Measurements from ENCODE around the gene SRPK3. TPM values are rescaled to one million over a fixed set of nuclear protein-coding genes. Genes with fewer than 3 reads are reported as not detected.

Gene SRPK3
- total RNA-seq, 1 donor from 2014 or later = not detected

DNA sequence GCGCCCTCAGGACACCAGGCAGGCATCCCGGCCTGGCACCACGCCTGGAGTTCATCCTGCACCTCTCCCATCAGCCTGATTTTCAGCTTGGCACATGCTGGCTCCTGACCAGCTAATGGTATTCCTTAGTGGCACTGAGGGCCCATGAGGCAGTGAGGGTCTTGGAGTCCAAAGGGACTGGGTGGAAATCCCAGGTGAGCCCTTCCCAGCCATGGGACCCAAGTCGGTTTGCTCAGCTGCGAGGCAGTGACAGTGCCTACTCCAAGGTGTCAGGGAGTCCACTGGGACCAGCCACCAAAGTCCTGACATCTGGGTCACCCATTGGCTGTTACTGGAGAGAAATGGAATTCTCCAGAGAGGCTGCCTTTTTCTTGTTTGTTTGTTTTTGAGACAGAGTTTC is 18.5 kb downstream of the SRPK3 start:
- Mint-ChIP-seq H3K27ac (no peak overlapping the region), H3K27me3 (no peaks in the 10 kb centered on the region), H3K36me3 (no peaks in the 10 kb centered on the region), H3K4me1 (ENCODE audit: unreplicated experiment) (peaks cover 4% of the 10 kb centered on the region), H3K4me3 (no peak overlapping the region), H3K9me3 (no peaks in the 10 kb centered on the region)
- TF ChIP-seq, protein P1, sequence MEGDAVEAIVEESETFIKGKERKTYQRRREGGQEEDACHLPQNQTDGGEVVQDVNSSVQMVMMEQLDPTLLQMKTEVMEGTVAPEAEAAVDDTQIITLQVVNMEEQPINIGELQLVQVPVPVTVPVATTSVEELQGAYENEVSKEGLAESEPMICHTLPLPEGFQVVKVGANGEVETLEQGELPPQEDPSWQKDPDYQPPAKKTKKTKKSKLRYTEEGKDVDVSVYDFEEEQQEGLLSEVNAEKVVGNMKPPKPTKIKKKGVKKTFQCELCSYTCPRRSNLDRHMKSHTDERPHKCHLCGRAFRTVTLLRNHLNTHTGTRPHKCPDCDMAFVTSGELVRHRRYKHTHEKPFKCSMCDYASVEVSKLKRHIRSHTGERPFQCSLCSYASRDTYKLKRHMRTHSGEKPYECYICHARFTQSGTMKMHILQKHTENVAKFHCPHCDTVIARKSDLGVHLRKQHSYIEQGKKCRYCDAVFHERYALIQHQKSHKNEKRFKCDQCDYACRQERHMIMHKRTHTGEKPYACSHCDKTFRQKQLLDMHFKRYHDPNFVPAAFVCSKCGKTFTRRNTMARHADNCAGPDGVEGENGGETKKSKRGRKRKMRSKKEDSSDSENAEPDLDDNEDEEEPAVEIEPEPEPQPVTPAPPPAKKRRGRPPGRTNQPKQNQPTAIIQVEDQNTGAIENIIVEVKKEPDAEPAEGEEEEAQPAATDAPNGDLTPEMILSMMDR (conservative IDR thresholded peaks at IDR 0.05) = no peak
- no peak for DNase-seq (ENCODE audit: extremely low spot score, unreplicated experiment)

DNA sequence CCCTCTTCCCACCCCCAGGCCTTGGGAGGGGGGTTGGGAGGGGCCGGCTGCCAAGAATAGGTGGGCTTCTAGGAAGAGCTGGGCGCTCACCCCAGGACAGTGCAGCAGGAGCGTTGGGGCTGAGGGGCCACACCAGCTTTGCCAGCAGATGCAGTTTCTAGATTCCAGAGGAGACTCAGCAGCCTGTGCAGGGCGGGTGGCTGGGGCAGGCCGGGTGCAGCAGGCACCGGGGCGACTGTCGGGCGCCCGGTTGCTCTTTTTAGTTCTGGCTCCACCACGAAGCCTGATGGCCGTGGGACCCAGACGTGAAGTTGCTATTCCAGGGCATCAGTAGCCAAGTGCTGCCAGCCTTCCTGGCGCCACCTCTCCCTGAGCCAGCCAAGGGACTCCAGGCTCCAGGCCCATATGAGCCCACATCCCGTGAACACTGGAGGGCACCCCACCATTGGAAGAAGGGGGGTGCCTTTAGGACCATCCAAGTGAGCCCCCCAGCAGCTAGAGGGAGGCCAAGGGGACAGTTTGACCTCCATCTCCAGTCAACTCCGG is 19.4 kb downstream of the SRPK3 start:
- DNase-seq (ENCODE audit: extremely low spot score, unreplicated experiment) = no peak
- Mint-ChIP-seq H3K4me3 (no peak overlapping the region), H3K9me3 (no peaks in the 10 kb centered on the region), H3K27me3 (no peaks in the 10 kb centered on the region), H3K27ac (no peak overlapping the region), H3K36me3 (no peaks in the 10 kb centered on the region), H3K4me1 (ENCODE audit: unreplicated experiment) (peaks cover 4% of the 10 kb centered on the region)
- TF ChIP-seq, protein P1 (conservative IDR thresholded peaks at IDR 0.05) = no peak

DNA sequence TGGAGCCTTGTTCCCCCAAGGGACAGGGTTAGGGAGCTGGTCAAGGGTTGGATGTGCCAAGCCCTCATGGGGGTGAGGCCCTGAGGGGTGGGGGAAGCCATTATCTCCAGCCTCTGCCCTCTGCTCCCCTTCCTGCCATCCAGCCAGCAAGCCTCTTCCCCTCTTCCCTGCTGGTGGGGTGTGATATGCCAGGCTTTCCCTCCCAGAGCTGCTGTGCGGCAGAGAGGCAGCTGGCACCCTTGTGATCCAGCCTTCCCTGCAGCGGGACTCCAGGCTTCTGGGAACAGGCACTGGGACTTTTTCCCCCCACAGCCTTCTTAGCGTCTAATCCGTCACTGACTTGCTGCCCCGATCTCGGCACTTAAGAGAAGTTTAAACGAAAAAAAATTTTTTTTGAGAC is 19.9 kb downstream of the SRPK3 start:
- Mint-ChIP-seq H3K36me3 (no peaks in the 10 kb centered on the region), H3K4me3 (no peak overlapping the region), H3K4me1 (ENCODE audit: unreplicated experiment) (peaks cover 4% of the 10 kb centered on the region), H3K27me3 (no peaks in the 10 kb centered on the region), H3K27ac (no peak overlapping the region), H3K9me3 (no peaks in the 10 kb centered on the region)
- no peak for DNase-seq (ENCODE audit: extremely low spot score, unreplicated experiment)
- TF ChIP-seq, protein P1 (conservative IDR thresholded peaks at IDR 0.05) = no peak

DNA sequence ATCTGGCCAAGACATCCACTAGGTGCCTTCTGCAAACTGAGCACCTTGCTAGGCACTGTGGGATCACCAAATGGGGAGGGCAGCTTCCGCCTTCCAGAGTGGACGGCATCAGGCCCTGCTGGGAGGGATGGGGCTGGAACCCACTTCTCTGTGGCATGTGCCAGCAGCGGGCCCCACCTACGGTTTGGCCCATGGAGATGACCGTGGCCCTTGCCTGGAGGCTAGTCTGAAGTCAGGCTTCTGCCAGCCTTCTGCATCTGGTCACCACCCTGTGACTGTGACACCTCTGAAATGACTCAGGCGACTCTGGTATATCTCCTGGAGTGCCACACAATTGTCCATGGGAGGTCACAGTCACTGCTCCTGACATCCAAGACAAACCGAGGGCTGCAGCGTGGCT is 20.8 kb downstream of the SRPK3 start:
- H3K4me1 Mint-ChIP-seq (ENCODE audit: unreplicated experiment) = no peaks in the 10 kb centered on the region
- TF ChIP-seq, protein P1 (conservative IDR thresholded peaks at IDR 0.05) = no peak
- H3K4me3 Mint-ChIP-seq = no peak overlapping the region
- no peaks in the 10 kb centered on the region for H3K36me3 Mint-ChIP-seq
- no peak for DNase-seq (ENCODE audit: extremely low spot score, unreplicated experiment)
- no peak overlapping the region for H3K27ac Mint-ChIP-seq
- no peaks in the 10 kb centered on the region for H3K9me3 Mint-ChIP-seq
- H3K27me3 Mint-ChIP-seq = no peaks in the 10 kb centered on the region

DNA sequence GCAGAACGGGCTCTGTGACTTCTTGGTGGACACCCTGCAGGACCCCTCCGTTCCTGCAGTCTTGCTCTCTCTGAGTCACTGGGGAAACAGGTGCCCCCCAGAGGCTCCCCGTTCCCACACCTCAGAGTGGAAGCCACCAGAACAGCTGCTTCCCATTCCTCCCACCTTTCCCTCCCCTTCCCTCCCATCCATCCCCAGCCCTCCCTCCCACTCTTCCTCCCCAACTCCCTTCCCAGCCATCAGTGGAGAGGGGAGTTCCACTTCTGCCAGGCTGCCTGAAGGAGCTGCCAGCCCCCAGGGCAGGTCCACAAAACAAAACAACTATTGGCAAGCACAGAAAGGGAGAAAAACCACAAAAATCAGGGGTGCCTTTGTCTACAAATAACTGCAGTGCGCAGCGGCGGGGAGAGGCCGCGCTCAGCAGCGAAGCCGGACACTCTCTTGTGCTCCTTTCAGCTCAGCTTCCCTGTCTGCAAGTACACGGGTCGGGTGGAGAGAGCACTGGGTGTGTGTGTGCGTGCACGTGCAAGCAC is 21.7 kb downstream of the SRPK3 start:
- no peak overlapping the region for H3K4me3 Mint-ChIP-seq
- H3K27me3 Mint-ChIP-seq = no peaks in the 10 kb centered on the region

More for the DNA sequence above, 21.7 kb downstream of the SRPK3 start:
- Mint-ChIP-seq H3K27ac (no peak overlapping the region), H3K9me3 (no peaks in the 10 kb centered on the region), H3K36me3 (no peaks in the 10 kb centered on the region), H3K4me1 (ENCODE audit: unreplicated experiment) (no peaks in the 10 kb centered on the region)
- TF ChIP-seq, protein P1 (conservative IDR thresholded peaks at IDR 0.05) = no peak
- no peak for DNase-seq (ENCODE audit: extremely low spot score, unreplicated experiment)
